HepG2 (cell line): ENCODE measurements around the gene ESYT1. TPM values are rescaled to one million over a fixed set of nuclear protein-coding genes. Genes with fewer than 3 reads are reported as not detected.

Source experiments
- ARID2 ChIP-seq: sonication (generic); formaldehyde crosslinking; IDR thresholded peaks from 2 replicates; pipeline ENCODE4 v1.8.1; 2022; ENCODE audit warnings: mild to moderate bottlenecking, missing genetic modification reagents, borderline replicate concordance
- BRD4 ChIP-seq: sonication (generic); formaldehyde crosslinking; IDR thresholded peaks from 2 replicates; pipeline ENCODE4 v1.4.0; 2020; ENCODE audit warnings: missing genetic modification reagents
- GMEB2 ChIP-seq: IDR thresholded peaks from 2 replicates; pipeline ENCODE4 v1.6.1; 2016; ENCODE audit warnings: missing biosample characterization, missing genetic modification reagents, low read depth
- GPN1 ChIP-seq: sonication (generic); formaldehyde crosslinking; IDR thresholded peaks from 2 replicates; pipeline ENCODE4 v1.5.1; 2020; ENCODE audit warnings: missing genetic modification reagents, borderline replicate concordance
- HNRNPH1 ChIP-seq: fragments of 200-400 bp; formaldehyde crosslinking; optimal IDR thresholded peaks from 2 replicates; pipeline ENCODE3; 2017; ENCODE audit warnings: mild to moderate bottlenecking, low read depth, low read length
- MAF1 ChIP-seq: sonication (generic); formaldehyde crosslinking; IDR thresholded peaks from 2 replicates; pipeline ENCODE4 v1.5.0; 2020; ENCODE audit warnings: missing genetic modification reagents, borderline replicate concordance
- MEIS2 ChIP-seq: sonication (generic); formaldehyde crosslinking; IDR thresholded peaks from 2 replicates; pipeline ENCODE4 v1.9.0; 2021; ENCODE audit warnings: mild to moderate bottlenecking, missing genetic modification reagents
- MIER3 ChIP-seq: IDR thresholded peaks from 2 replicates; pipeline ENCODE4 v1.6.1; 2016; ENCODE audit warnings: missing compliant biosample characterization, borderline replicate concordance
- NCOA5 ChIP-seq: sonication (generic); formaldehyde crosslinking; IDR thresholded peaks from 2 replicates; pipeline ENCODE4 v1.4.0; 2020; ENCODE audit warnings: missing genetic modification reagents
- NONO ChIP-seq, 2 experiments: fragments of 450-650 bp in 1 of 2; sonication (generic) in 1 of 2; formaldehyde crosslinking in 1 of 2; IDR thresholded peaks in 1 of 2; conservative IDR thresholded peaks in 1 of 2; 2 replicates each; pipeline versions ENCODE4 v1.6.1 to v1.8.0; 2017 to 2022; ENCODE audit warnings: mild to moderate bottlenecking in 1 of 2, missing genetic modification reagents in 1 of 2, moderate library complexity in 1 of 2
- PITX1 ChIP-seq: sonication (generic); formaldehyde crosslinking; IDR thresholded peaks from 2 replicates; pipeline ENCODE4 v1.5.1; 2020; ENCODE audit warnings: mild to moderate bottlenecking, missing genetic modification reagents
- SALL2 ChIP-seq: sonication (generic); formaldehyde crosslinking; IDR thresholded peaks from 2 replicates; pipeline ENCODE4 v1.8.1; 2023; ENCODE audit warnings: mild to moderate bottlenecking, missing genetic modification reagents, inconsistent platforms
- ZBTB21 ChIP-seq: sonication (generic); formaldehyde crosslinking; IDR thresholded peaks from 2 replicates; pipeline ENCODE4 v1.4.0; 2020; ENCODE audit warnings: missing genetic modification reagents
- ZNF225 ChIP-seq: sonication (generic); formaldehyde crosslinking; IDR thresholded peaks from 2 replicates; pipeline ENCODE4 v1.4.0; 2020; ENCODE audit warnings: mild to moderate bottlenecking, missing genetic modification reagents
- ZNF274 ChIP-seq: sonication (generic); formaldehyde crosslinking; IDR thresholded peaks from 2 replicates; pipeline ENCODE4 v1.5.1; 2020; ENCODE audit warnings: mild to moderate bottlenecking, missing genetic modification reagents
- ZNF350 ChIP-seq: sonication (generic); formaldehyde crosslinking; IDR thresholded peaks from 2 replicates; pipeline ENCODE4 v1.4.0; 2020; ENCODE audit warnings: mild to moderate bottlenecking, low read depth, missing genetic modification reagents, borderline replicate concordance
- ZNF468 ChIP-seq: sonication (generic); formaldehyde crosslinking; IDR thresholded peaks from 2 replicates; pipeline ENCODE4 v1.8.0; 2022; ENCODE audit warnings: mild to moderate bottlenecking, moderate library complexity, missing genetic modification reagents
- ZNF652 ChIP-seq: IDR thresholded peaks from 2 replicates; pipeline ENCODE4 v1.6.1; 2016; ENCODE audit warnings: low read depth, borderline replicate concordance
- ZNF883 ChIP-seq: sonication (generic); formaldehyde crosslinking; IDR thresholded peaks from 2 replicates; pipeline ENCODE4 v1.5.1; 2020; ENCODE audit warnings: mild to moderate bottlenecking, missing genetic modification reagents; ENCODE audit errors: not compliant biosample characterization
- polyA plus RNA-seq, 8 experiments: library from polyadenylated mRNA; depleted of rRNA in 3 of 8; stranded (reverse) in 7 of 8; unstranded in 1 of 8; fragments of >200 nt; fragmentation: Illumina TruSeq in 4 of 8; extraction: Trizol in 4 of 8; gene quantifications; 2 replicates each; pipeline versions ENCODE4 v1.2.1 to v1.2.3, GENCODE V29; 2011 to 2016; ENCODE audit warnings: low read depth in 4 of 8, missing spikeins in 1 of 8, mixed read lengths in 1 of 8; ENCODE audit not compliant: insufficient read depth in 1 of 8
- total RNA-seq, 5 experiments: library from RNA; depleted of rRNA; stranded (reverse); fragments of >200 nt; fragmentation: Illumina TruSeq; extraction: Trizol; gene quantifications; 2 replicates each; pipeline ENCODE4 v1.2.3, GENCODE V29; 2016; ENCODE audit warnings: low read depth in 1 of 5
- TF ChIP-seq, protein P1 (sequence below): sonication (generic); formaldehyde crosslinking; conservative IDR thresholded peaks from 2 replicates; pipeline ENCODE4 v1.8.0; 2022; ENCODE audit warnings: low read depth, missing genetic modification reagents
- TF ChIP-seq, protein P2 (sequence below): sonication (generic); formaldehyde crosslinking; IDR thresholded peaks from 2 replicates; pipeline ENCODE4 v1.5.0; 2020; ENCODE audit warnings: missing genetic modification reagents, mild to moderate bottlenecking, borderline replicate concordance
- TF ChIP-seq, protein P3 (sequence below): sonication (generic); formaldehyde crosslinking; conservative IDR thresholded peaks from 2 replicates; pipeline ENCODE4 v1.4.0; 2020; ENCODE audit warnings: missing genetic modification reagents
- TF ChIP-seq, protein P4 (sequence below): IDR thresholded peaks from 2 replicates; pipeline ENCODE4 v1.6.1; 2016

The ESYT1 gene
- total and polyA plus RNA-seq, 2 of the 13 experiments (the other 11 are each of a cell fraction or from before 2014, with no cell fraction given): 66.9 to 71.0 TPM

DNA sequence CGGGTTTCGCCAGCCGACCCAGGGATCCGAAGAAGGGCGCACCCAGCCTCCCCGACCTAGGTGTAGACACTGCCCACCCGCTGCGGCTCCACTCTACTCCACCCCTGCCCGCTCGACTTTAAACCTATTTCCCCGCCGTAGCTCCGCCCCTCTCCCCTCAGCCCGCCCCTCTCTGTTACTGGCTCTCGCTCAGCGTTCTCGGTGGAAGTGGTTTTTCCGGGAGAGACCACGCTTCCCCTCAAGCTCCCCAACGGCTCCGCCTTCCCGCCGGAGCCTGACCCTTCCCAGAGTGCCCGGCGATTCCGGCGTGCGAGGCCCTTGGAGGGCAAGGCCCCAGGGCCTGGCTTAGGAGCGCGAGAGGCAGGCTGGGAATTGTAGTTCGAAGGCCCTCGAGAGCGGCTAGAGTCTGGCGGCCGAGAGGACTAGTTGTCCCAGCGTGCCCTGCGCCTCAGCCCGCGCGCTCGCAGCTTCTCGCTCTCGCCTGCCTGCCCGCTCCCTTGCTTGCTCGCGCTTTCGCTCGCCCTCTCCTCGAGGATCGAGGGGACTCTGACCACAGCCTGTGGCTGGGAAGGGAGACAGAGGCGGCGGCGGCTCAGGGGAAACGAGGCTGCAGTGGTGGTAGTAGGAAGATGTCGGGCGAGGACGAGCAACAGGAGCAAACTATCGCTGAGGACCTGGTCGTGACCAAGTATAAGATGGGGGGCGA lies 23.8 kb upstream of the ESYT1 start, which contains the start of gene PA2G4 (continued):
- TF ChIP-seq BRD4 (CRISPR knock-in tag) (peak; percentile 74), GMEB2 (CRISPR knock-in tag) (peak; percentile 68; the same call in 1 of the 2 replicates), ZNF883 (CRISPR knock-in tag) (peak; percentile 84), HNRNPH1 (no peak), NONO (IDR thresholded peaks at IDR 0.05) (no peak), NONO (CRISPR knock-in tag; conservative IDR thresholded peaks at IDR 0.05) (peak; percentile 95), ZNF468 (no peak), ZNF652 (0 out of 2 replicates have a peak, but pooled peaks have one; percentile 25), MEIS2 (CRISPR knock-in tag) (peak; percentile 55; the same call in 1 of the 2 replicates), GPN1 (no peak), ZBTB21 (CRISPR knock-in tag) (0 out of 2 replicates have a peak, but pooled peaks have one; percentile 11), MAF1 (CRISPR knock-in tag) (0 out of 2 replicates have a peak, but pooled peaks have one; percentile 23), ZNF350 (peak; percentile 99), ARID2 (peak; percentile 81), SALL2 (CRISPR knock-in tag) (peak; percentile 91), NCOA5 (CRISPR knock-in tag) (peak; percentile 73; the same call in 1 of the 2 replicates), ZNF274 (peak; percentile 96), MIER3 (CRISPR knock-in tag) (peak; percentile 80; the same call in 1 of the 2 replicates), ZNF225 (CRISPR knock-in tag) (no peak), PITX1 (peak; percentile 94)
- TF ChIP-seq, protein P1, sequence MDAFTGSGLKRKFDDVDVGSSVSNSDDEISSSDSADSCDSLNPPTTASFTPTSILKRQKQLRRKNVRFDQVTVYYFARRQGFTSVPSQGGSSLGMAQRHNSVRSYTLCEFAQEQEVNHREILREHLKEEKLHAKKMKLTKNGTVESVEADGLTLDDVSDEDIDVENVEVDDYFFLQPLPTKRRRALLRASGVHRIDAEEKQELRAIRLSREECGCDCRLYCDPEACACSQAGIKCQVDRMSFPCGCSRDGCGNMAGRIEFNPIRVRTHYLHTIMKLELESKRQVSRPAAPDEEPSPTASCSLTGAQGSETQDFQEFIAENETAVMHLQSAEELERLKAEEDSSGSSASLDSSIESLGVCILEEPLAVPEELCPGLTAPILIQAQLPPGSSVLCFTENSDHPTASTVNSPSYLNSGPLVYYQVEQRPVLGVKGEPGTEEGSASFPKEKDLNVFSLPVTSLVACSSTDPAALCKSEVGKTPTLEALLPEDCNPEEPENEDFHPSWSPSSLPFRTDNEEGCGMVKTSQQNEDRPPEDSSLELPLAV (CRISPR knock-in tag): peak; percentile 32; the same call in 1 of the 2 replicates
- TF ChIP-seq, protein P2, sequence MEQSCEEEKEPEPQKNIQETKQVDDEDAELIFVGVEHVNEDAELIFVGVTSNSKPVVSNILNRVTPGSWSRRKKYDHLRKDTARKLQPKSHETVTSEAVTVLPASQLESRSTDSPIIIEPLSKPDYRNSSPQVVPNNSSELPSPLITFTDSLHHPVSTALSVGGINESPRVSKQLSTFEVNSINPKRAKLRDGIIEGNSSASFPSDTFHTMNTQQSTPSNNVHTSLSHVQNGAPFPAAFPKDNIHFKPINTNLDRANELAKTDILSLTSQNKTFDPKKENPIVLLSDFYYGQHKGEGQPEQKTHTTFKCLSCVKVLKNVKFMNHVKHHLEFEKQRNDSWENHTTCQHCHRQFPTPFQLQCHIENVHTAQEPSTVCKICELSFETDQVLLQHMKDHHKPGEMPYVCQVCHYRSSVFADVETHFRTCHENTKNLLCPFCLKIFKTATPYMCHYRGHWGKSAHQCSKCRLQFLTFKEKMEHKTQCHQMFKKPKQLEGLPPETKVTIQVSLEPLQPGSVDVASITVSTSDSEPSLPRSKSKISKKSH (CRISPR knock-in tag): peak; percentile 94
- TF ChIP-seq, protein P3, sequence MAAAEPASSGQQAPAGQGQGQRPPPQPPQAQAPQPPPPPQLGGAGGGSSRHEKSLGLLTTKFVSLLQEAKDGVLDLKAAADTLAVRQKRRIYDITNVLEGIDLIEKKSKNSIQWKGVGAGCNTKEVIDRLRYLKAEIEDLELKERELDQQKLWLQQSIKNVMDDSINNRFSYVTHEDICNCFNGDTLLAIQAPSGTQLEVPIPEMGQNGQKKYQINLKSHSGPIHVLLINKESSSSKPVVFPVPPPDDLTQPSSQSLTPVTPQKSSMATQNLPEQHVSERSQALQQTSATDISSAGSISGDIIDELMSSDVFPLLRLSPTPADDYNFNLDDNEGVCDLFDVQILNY: peak; percentile 89
- TF ChIP-seq, protein P4, sequence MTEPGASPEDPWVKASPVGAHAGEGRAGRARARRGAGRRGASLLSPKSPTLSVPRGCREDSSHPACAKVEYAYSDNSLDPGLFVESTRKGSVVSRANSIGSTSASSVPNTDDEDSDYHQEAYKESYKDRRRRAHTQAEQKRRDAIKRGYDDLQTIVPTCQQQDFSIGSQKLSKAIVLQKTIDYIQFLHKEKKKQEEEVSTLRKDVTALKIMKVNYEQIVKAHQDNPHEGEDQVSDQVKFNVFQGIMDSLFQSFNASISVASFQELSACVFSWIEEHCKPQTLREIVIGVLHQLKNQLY (CRISPR knock-in tag): peak; percentile 36; the same call in 1 of the 2 replicates
